ENCODE data around the gene UNC79. TPM values are rescaled to one million over a fixed set of nuclear protein-coding genes. Genes with fewer than 3 reads are reported as not detected.
"Not testable (repeated sequence)": the region's sequence is repeated elsewhere in the genome, so short reads cannot be mapped to it uniquely, and the experiment has no call there.

UNC79 gene
- total RNA-seq, 4 donors from 2014 or later: 0.14 to 0.32 TPM; not detected in 2

DNA sequence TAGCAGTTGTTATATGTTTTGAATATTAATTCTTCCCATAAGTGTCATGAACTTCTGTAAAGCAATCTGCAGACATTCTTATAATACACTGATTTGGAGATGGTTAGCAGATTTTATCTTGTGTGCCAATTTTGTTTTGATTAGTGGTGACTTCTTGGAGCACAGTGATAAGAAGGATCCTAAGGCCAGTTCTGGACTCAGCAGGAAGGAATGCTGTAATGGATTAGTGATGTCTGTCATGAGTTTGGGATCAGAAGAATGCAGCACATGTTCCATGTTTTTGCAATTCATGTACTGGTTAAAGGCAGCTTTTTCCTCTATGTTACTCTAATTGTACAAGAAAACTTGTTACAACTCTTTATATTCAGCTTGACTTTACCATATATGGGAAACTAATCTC is 91.5 kb downstream of the UNC79 start:
- H3K4me3 ChIP-seq: no peak overlapping the region

DNA sequence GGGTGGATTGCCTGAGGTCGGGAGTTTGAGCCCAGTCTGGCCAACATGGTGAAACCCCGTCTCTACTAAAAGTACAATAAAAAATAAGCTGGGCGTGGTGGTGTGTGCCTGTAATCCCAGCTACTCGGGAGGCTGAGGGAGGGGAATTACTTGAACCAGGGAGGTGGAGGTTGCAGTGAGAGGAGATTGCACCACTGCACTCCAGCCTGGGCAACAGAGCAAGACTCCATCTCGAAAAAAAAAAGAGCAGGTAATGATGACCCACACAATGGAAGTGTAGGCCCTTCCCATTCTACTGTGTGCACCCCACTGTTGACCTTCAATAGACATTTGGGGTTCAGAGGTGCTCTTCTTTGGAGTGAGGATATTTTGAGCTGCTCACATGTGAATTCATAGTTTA is 94.5 kb downstream of the UNC79 start:
- in situ Hi-C loops (cut with MboI; ENCODE audit: low pct_ligation_motif_present in 1 of 4, low pct_unique_long_range_greater_than_20kb in 1 of 4, low sequenced_read_pairs in 3 of 4): loop anchor here in 1 of 4 donors (25.0 kb wide), 1 partner anchor 288 kb away; no protein-coding TSS in a partner anchor
- H3K4me3 ChIP-seq; H3K27me3 ChIP-seq; H3K36me3 ChIP-seq; H3K4me1 ChIP-seq; DNase-seq; intact Hi-C loops (cut with DNase I; ENCODE audit: low total_unique reads); H3K27ac ChIP-seq: not testable (repeated sequence)
- peaks cover 11 to 13% of the 10 kb centered on the region in 2 donors for H3K9me3 ChIP-seq
- 71 to 88% methylated on average over 2 to 5 of the region's 5 CpGs for WGBS, 2 donors (ENCODE audit: low coverage in 1 of 2)

More for the DNA sequence above, 91.5 kb downstream of the UNC79 start:
- TF ChIP-seq POLR2AphosphoS5 (IDR thresholded peaks at IDR 0.05) (no peak), EP300 (IDR thresholded peaks at IDR 0.05; ENCODE audit: low read depth) (no peak), POLR2A (IDR thresholded peaks at IDR 0.05) (no peak)
- TF ChIP-seq, protein P1, sequence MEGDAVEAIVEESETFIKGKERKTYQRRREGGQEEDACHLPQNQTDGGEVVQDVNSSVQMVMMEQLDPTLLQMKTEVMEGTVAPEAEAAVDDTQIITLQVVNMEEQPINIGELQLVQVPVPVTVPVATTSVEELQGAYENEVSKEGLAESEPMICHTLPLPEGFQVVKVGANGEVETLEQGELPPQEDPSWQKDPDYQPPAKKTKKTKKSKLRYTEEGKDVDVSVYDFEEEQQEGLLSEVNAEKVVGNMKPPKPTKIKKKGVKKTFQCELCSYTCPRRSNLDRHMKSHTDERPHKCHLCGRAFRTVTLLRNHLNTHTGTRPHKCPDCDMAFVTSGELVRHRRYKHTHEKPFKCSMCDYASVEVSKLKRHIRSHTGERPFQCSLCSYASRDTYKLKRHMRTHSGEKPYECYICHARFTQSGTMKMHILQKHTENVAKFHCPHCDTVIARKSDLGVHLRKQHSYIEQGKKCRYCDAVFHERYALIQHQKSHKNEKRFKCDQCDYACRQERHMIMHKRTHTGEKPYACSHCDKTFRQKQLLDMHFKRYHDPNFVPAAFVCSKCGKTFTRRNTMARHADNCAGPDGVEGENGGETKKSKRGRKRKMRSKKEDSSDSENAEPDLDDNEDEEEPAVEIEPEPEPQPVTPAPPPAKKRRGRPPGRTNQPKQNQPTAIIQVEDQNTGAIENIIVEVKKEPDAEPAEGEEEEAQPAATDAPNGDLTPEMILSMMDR (IDR thresholded peaks at IDR 0.05): no peak
- no peaks in the 10 kb centered on the region for H3K27me3 ChIP-seq
- peaks cover 18 to 32% of the 10 kb centered on the region in 2 donors for H3K9me3 ChIP-seq
- intact Hi-C loops (cut with DNase I; ENCODE audit: low total_unique reads): no loop called here
- H3K4me1 ChIP-seq: no peaks in the 10 kb centered on the region
- H3K36me3 ChIP-seq: no peaks in the 10 kb centered on the region
- no peak for DNase-seq
- H3K27ac ChIP-seq: no peak overlapping the region
- in situ Hi-C loops (cut with MboI; ENCODE audit: low pct_ligation_motif_present in 1 of 4, low pct_unique_long_range_greater_than_20kb in 1 of 4, low sequenced_read_pairs in 3 of 4): no loop called here

DNA sequence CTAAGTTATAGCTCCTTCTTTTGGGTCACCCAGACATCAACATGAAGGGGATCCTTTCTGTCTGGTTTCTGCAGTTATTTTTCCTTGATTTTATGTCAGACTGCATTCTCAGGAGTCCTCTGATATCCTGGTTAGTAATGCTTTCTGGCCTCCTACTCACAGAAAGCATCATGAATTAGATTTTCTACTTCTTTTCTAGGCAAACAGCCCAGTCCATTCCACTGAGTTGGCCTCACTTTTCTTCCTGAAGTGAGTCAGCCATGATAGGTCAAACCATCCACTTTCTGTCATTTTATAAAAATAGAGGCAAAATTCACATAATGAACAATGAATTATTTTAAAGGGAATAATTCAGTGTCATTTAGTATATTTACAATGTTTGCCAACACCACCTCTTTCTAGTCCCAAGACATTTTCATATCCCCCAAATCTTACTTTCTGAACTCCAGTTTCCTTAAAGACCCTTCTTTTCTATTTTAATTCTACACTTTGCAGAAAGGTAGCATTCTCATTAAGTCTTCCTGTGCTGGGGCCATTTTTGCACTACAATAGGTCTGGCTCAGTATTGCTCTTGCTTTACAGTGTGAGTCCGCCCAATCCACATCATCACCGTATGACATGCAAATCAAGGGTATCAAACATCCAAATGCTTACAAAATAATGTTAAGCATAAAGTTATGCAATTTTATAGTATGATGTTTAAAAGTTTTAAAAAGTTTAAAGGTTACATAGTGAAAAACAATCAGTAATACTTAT is 95.1 kb downstream of the UNC79 start:
- no peak overlapping the region for H3K27ac ChIP-seq
- intact Hi-C loops (cut with DNase I; ENCODE audit: low total_unique reads) (no loop called here), in situ Hi-C loops (cut with MboI; ENCODE audit: low pct_ligation_motif_present in 1 of 4, low pct_unique_long_range_greater_than_20kb in 1 of 4, low sequenced_read_pairs in 3 of 4) (loop anchor here in 1 of 4 donors (25.0 kb wide), 1 partner anchor 289 kb away; no protein-coding TSS in a partner anchor)
- H3K9me3 ChIP-seq: peaks cover 5 to 6% of the 10 kb centered on the region in 2 donors
- no peak for DNase-seq
- TF ChIP-seq POLR2A (IDR thresholded peaks at IDR 0.05): no peak
- TF ChIP-seq, protein P1 (IDR thresholded peaks at IDR 0.05): no peak
- no peak for TF ChIP-seq POLR2AphosphoS5 (IDR thresholded peaks at IDR 0.05)
- TF ChIP-seq EP300 (IDR thresholded peaks at IDR 0.05; ENCODE audit: low read depth): no peak
- no peaks in the 10 kb centered on the region for H3K4me1 ChIP-seq
- no peaks in the 10 kb centered on the region for H3K27me3 ChIP-seq
- 97 to 100% methylated on average over 2 of the region's 2 CpGs for WGBS, 2 donors (ENCODE audit: low coverage in 1 of 2)
- no peaks in the 10 kb centered on the region for H3K36me3 ChIP-seq
- no peak overlapping the region for H3K4me3 ChIP-seq

DNA sequence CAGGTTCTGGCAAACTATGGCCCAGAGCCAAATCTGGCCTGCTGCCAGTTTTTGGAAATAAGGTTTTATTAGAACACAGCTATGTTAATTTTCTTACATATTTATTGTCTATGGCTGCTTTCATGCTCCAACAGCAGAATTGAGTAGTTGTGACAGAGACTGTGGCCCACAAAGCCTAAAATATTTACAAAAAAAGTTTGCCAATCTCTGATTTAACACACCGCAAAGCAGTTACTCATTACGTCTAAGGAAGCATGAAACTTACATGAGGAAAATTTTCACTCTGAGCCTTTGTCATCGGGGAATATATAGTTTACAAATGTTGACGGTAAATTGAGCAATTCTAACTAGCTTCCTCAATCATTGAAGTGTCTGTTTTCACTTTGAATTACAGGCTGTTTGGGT is 96.5 kb downstream of the UNC79 start:
- TF ChIP-seq, protein P1 (IDR thresholded peaks at IDR 0.05): no peak
- TF ChIP-seq EP300 (IDR thresholded peaks at IDR 0.05; ENCODE audit: low read depth): no peak
- no peak for TF ChIP-seq POLR2A (IDR thresholded peaks at IDR 0.05)
- no peak for TF ChIP-seq POLR2AphosphoS5 (IDR thresholded peaks at IDR 0.05)
- H3K4me3 ChIP-seq: no peak overlapping the region
- in situ Hi-C loops (cut with MboI; ENCODE audit: low pct_ligation_motif_present in 1 of 4, low pct_unique_long_range_greater_than_20kb in 1 of 4, low sequenced_read_pairs in 3 of 4): loop anchor here in 1 of 4 donors (25.0 kb wide), 1 partner anchor 290 kb away; no protein-coding TSS in a partner anchor

More for the DNA sequence above, 96.5 kb downstream of the UNC79 start:
- 41 to 46% methylated on average over 4 of the region's 4 CpGs for WGBS, 2 donors (ENCODE audit: low coverage in 1 of 2)
- Histone ChIP-seq H3K27ac (no peak overlapping the region), H3K4me1 (no peaks in the 10 kb centered on the region), H3K27me3 (no peaks in the 10 kb centered on the region), H3K36me3 (no peaks in the 10 kb centered on the region), H3K9me3 (no peaks in the 10 kb centered on the region)
- intact Hi-C loops (cut with DNase I; ENCODE audit: low total_unique reads): no loop called here
- DNase-seq: no peak

Measured in transverse colon (tissue), 4 donors.